Measurements from ENCODE around the gene MCCD1.

DNA sequence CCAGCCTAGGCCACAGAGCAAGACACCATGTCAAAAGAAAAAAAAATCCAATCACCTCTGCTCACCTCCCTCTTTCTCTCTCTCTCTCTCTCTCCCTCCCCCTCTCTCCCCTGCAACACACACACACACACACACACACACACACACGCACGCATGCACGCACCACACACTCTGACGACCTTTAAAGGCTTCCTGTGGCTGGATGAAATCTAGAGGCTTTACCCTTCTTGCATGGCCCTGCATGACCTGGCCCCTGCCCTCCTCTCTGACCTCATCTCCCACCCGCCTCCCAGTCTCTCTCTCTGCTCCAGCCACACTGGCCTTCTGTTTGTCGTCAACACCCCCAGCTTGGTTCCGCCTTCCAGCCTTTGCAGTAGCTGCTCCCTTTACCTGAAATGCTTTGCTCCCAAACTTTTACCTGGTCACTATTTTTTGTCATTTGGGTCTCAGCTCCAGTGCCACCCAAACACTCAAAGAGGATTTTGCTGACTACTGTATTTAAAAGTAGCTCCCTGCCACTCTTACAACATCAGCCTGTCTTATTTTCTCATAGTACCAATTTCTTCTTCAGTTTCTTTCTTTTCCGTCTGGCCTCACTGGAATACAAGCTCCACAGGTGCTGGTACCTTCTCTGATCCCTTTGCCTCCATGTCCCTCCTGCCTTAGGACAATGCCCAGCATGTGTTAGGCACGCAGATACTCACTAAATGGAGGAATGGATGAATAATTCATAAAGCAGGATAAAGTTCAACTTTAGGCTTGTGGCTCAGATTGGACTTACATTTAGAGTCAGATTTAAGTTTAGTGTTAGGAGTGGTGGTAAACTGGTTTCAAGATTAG lies 39.0 kb downstream of the MCCD1 start:
- TF ChIP-seq CTCF (IDR thresholded peaks at IDR 0.05) (no peak), EP300 (IDR thresholded peaks at IDR 0.05) (no peak), POLR2A (IDR thresholded peaks at IDR 0.05) (no peak), POLR2AphosphoS5 (IDR thresholded peaks at IDR 0.05) (no peak)

Data from suprapubic skin (tissue), 4 donors.